Fibroblast of skin of left biceps (primary cell): ENCODE measurements around the gene S1PR1.

Experiments
- DNase-seq, 2 experiments: peaks; one replicate each; pipeline ENCODE4 v3.0.0-alpha.2; 2013; ENCODE audit warnings: low read depth in 2 of 2

S1PR1 gene

GRCh38 chr1:101245246-101245927, 8.6 kb downstream of the S1PR1 start:
- no peak for DNase-seq

- no peak for DNase-seq
These were observed 10.8 kb downstream of the S1PR1 start for GRCh38 chr1:101247404-101248287.

- no peak for DNase-seq
These were observed 13.4 kb downstream of the S1PR1 start for GRCh38 chr1:101250222-101250621.

GRCh38 chr1:101250656-101251272, 13.9 kb downstream of the S1PR1 start:
- DNase-seq, result no peak

DNA sequence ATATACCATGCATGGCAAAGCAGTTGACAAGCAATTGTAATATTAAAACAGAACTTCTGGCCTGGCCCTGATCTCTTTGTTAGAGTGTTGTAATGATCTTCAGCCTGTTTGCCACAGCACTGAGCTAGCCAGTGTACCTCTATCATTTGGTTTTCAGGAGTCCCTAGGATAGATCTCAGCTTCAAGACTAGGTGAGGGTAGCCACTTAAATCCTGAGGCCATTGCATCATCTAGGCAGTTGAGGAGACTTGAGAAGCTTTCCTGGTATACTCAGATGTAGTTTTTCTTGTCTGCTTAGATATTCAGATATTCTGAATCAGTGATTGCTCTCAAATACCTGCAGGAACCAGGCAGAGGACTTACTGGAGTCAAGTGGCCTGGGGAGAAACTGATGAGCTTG, 14.7 kb downstream of the S1PR1 start:
- no peak for DNase-seq

- no peak for DNase-seq
These were observed 17.3 kb downstream of the S1PR1 start for GRCh38 chr1:101253976-101254674.

DNA sequence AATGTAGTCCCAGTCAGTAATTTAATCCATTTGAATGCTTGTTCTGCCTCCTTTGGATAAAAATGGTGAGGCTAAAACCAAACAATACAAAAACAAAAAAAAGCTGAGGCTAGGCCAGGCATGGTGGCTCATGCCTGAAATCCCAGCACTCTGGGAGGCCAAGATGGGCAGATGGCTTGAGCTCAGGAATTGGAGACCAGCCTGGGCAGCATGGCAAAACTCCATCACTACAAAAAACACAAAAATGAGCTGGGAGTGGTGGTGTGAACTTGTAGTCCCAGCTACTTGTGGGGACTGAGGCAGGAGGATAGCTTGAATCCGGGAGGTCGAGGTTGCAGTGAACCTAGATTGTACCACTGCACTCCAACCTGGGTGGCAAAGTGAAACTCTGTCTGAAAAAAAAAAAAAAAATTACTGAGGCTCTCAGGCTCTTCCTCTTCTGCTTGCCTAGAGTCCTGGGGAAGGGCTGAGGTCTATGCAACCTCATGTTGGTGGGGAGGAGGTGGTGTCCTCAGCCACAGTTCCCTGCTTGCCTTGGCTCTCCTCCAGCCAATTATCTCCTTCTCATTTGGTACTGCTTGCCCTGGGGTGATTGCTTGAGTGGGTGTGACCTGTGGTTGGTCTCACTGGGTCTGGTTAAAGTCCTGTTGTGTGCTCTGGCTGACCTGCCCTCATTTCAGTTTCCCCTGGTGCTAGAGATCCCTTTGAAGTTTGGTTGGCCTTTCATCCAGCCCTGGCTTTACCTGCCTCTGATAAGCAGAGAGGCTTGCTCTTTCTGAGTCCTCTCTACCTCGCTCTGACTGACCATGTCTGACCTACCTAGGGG, 20.9 kb downstream of the S1PR1 start:
- no peak for DNase-seq

GRCh38 chr1:101259744-101260148, 22.9 kb downstream of the S1PR1 start:
- DNase-seq, result no peak

GRCh38 chr1:101260556-101261350, 23.9 kb downstream of the S1PR1 start:
- DNase-seq, result no peak

DNA sequence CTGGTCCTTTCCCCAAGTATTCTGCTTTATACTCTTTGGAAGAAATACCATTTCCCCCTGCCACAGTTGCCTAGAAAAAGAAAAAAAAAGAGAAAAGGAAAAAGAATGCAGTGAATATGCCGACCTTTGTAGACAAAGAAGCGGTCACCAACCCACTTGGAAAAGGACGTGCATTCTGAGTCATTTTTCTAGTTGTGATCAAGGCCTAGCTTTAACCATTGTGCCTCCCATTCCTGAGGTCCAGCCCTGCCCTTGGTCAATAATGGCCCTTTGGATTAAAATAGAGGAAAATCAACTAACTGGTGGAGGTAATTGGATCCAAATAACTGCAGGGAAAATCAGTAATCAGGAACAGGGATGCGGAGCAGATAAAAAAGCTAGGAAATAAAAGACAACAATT, 24.8 kb downstream of the S1PR1 start:
- no peak for DNase-seq

DNA sequence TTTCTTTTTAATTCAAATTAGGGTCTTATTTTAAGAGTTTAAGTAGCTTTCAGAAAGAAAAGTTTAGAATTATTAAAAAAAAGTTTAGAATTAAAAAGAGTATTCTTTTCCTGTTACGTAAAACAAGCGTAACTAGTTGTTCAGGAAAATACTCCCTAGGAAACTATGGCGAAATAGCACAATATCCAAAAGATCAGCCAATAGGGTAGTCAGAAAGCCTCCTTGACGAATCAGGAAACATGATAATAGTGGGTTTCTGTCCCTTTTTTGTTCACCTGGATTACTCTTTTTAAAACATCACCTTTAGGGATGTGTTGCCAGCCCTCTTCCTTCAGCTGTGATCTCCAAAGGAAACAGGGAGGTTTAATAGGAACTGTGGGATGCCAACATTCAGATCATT, 25.2 kb downstream of the S1PR1 start:
- no peak for DNase-seq

DNA sequence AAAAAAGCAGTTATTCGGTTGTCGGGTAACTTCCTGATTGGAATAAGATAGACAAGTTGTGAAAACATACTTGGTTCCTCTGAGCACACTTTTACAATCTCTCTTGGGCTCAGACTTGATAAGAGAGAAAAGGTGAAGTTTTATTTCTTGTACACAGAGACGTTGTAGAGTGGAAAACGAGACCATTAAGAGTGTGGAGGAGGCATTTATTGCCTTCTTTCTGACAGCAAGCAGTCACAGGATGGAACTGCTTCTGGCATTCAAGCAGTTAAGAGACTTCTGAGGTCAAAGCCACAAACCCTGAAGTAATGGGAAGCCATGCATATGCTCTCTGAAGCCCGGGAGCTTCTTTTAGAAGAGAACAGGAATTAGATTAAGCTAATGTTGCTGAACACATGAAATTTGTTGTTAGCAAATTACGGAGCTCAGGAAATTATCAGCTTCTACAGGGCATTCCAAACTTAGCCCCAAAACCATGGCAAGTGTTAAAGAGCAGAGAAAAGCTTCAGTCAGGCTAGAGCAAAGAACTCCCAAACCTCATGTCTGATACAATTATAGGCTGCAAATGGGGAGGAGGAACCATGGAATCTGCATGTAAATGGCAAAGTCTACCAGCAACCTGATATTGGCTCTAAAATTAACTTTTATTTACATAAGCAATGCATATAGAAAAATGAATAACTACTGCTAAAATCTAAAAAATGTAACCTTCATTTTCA, 26.0 kb downstream of the S1PR1 start:
- DNase-seq, result no peak

DNA sequence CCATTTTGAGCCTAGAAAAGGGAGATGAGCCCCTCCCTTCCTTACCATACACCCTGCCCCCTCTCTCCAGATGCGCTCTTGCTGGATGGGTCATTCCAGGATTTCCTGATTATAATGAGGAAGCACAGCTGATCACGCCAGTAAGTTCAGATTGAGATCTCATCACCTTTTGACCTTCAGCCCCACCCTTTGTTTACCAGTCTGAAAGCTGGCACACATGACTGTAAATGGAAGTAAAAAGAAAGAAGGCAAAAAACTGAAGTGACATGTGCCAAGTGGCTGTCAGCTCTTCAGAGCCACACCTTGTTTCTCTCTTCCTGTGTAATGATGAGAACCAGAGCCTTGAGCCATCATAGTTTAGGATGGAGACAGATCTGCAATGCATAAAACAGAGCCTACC, 27.9 kb downstream of the S1PR1 start:
- DNase-seq, result no peak

DNA sequence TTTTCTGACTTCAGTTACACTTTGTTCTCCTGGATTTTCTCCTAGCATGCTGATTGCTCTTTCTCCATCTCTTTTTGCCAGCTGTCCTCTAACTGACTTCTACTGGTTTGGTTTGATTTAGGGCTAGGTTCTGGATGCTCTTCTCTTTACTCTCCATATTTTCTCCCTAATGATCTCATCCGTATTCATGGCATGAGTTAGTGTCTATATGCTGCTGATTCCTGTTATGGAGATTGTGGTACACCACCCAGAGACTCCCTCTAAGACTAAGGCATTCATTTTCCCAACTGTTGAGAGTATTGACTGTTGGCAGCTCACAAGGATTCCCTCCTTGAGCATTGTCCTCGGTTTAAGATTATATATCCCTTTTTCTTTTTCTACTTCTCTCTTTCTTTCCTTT, 28.9 kb downstream of the S1PR1 start:
- no peak for DNase-seq

GRCh38 chr1:101267082-101267481, 30.3 kb downstream of the S1PR1 start:
- DNase-seq, result no peak

GRCh38 chr1:101268893-101269292, 32.1 kb downstream of the S1PR1 start:
- no peak for DNase-seq

DNA sequence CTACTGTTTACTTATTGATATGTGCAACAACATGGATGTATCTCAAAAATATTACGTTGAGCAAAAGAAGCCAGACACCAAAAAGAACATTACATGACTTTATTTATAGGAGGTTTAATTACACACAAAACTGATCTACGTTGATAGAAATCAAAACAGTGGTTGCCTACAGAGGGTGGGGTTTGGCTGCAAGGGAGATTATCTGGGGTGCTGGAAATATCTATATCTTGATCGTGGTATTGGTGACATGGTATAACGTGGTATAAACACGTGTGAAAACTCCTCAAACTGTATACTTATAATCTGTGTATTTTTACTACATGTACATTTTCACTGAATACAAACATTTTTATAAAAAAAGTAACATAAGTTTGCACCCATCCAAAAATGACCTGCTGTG, 38.9 kb downstream of the S1PR1 start:
- no peak for DNase-seq

DNA sequence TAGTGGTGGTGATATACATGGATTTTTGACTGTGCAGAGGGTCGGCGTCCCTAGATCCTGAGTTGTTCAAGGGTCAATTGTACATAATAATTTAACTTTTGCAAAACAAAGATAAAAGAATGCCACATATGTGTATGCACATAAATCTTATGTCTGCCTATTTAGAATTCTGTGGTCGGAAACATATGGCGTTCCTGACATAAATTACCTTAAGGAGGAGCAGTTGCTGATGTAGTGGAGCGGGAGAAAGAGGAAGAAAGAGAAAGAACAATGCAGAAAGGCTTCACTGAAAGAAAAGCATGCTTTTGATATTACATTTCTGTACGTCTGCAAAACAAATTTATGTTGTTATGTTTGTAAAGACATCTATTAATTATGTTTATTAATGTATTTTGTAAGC, 40.0 kb downstream of the S1PR1 start:
- DNase-seq, result no peak

- DNase-seq, result no peak
These were observed 41.4 kb downstream of the S1PR1 start for GRCh38 chr1:101278238-101278637.

GRCh38 chr1:101278845-101279244, 42.0 kb downstream of the S1PR1 start:
- no peak for DNase-seq
